Keratinocyte (primary cell): ENCODE data around the gene ZNF500. TPM values are rescaled to one million over a fixed set of nuclear protein-coding genes. Genes with fewer than 3 reads are reported as not detected.
"Not testable (repeated sequence)": the region's sequence is repeated elsewhere in the genome, so short reads cannot be mapped to it uniquely, and the experiment has no call there.

ENCODE experiments used
- DNase-seq: peaks from one replicate; pipeline ENCODE4 v3.0.0-alpha.2; 2011; ENCODE audit warnings: low read depth, missing footprints, low spot score
- FAIRE-seq: peaks from 2 replicates; lab custom pipeline; 2011; peaks lifted over from hg19 to GRCh38; lab: Jason Lieb, UNC
- H2AFZ ChIP-seq: 2 replicates; pipeline ENCODE4 v1.6.0; 2012; ENCODE audit warnings: low read length, control low read depth, inconsistent platforms; ENCODE audit not compliant: control insufficient read depth
- H3K27ac ChIP-seq: 2 replicates; pipeline ENCODE4 v1.5.1; 2011; ENCODE audit warnings: low read length; ENCODE audit not compliant: control insufficient read depth, insufficient read depth
- H3K27me3 ChIP-seq: 3 replicates; pipeline ENCODE4 v1.6.0; 2011; ENCODE audit warnings: low read length; ENCODE audit not compliant: control insufficient read depth, insufficient read depth; ENCODE audit errors: extremely low read depth
- H3K36me3 ChIP-seq, 2 experiments: 2 replicates in 1 of 2; 3 replicates in 1 of 2; pipeline ENCODE4 v1.5.1; 2011; ENCODE audit warnings: low read length in 2 of 2, mild to moderate bottlenecking in 1 of 2; ENCODE audit not compliant: control insufficient read depth in 2 of 2, insufficient read depth in 2 of 2; ENCODE audit errors: extremely low read depth in 1 of 2
- H3K4me1 ChIP-seq: 3 replicates; pipeline ENCODE4 v1.5.1; 2011; ENCODE audit warnings: low read length; ENCODE audit not compliant: control insufficient read depth, insufficient read depth; ENCODE audit errors: extremely low read depth
- H3K4me2 ChIP-seq: 3 replicates; pipeline ENCODE4 v1.6.0; 2011; ENCODE audit warnings: low read depth, low read length; ENCODE audit not compliant: control insufficient read depth, insufficient read depth; ENCODE audit errors: extremely low read depth
- H3K4me3 ChIP-seq, 3 experiments: fragments of 200-600 bp in 1 of 3; sonication (generic) in 1 of 3; 2 replicates in 2 of 3; 3 replicates in 1 of 3; pipeline ENCODE4 v1.5.1; 2011 to 2016; ENCODE audit warnings: low read length in 3 of 3, mild to moderate bottlenecking in 3 of 3, control low read depth in 2 of 3, inconsistent platforms in 1 of 3, low read depth in 1 of 3, mixed read lengths in 1 of 3, mixed run types in 1 of 3, moderate library complexity in 1 of 3; ENCODE audit not compliant: control insufficient read depth in 2 of 3, insufficient read depth in 2 of 3; ENCODE audit errors: extremely low read depth in 1 of 3
- H3K79me2 ChIP-seq: 2 replicates; pipeline ENCODE4 v1.6.0; 2012; ENCODE audit warnings: low read length; ENCODE audit not compliant: control insufficient read depth, insufficient read depth
- H3K9ac ChIP-seq: 3 replicates; pipeline ENCODE4 v1.6.0; 2011; ENCODE audit warnings: low read length; ENCODE audit not compliant: control insufficient read depth, insufficient read depth; ENCODE audit errors: extremely low read depth
- H3K9me1 ChIP-seq: 3 replicates; pipeline ENCODE4 v1.6.0; 2011; ENCODE audit warnings: low read length; ENCODE audit not compliant: control insufficient read depth, insufficient read depth; ENCODE audit errors: extremely low read depth
- H3K9me3 ChIP-seq: 2 replicates; pipeline ENCODE4 v1.5.1; 2012; ENCODE audit warnings: low read depth, low read length; ENCODE audit not compliant: control insufficient read depth
- H4K20me1 ChIP-seq: 3 replicates; pipeline ENCODE4 v1.6.0; 2011; ENCODE audit warnings: low read length; ENCODE audit not compliant: control insufficient read depth, insufficient read depth; ENCODE audit errors: extremely low read depth
- EZH2 ChIP-seq: IDR thresholded peaks from one replicate; pipeline ENCODE4 v1.6.1; 2012; ENCODE audit warnings: inconsistent platforms, mild to moderate bottlenecking, low read length, moderate library complexity
- dilution Hi-C: fragments of 300-500 bp; cut with MboI; formaldehyde crosslinking; loops from one replicate; pipeline ENCODE4 v1.7.0; 2020; ENCODE audit warnings: low sequenced_read_pairs; ENCODE audit not compliant: extremely low pct_ligation_motif_present
- polyA plus RNA-seq, 5 experiments: library from polyadenylated mRNA; depleted of rRNA in 3 of 5; stranded (reverse) in 3 of 5; stranded (forward) in 1 of 5; unstranded in 1 of 5; fragments of >200 nt; gene quantifications; 1 replicate in 1 of 5; 2 replicates in 3 of 5; 3 replicates in 1 of 5; pipeline versions ENCODE4 v1.2.1 to v1.2.3, GENCODE V29; 2011 to 2012; ENCODE audit warnings: missing spikeins in 2 of 5, low read depth in 1 of 5, low replicate concordance in 1 of 5
- TF ChIP-seq, protein P1 (sequence below), 3 experiments: IDR thresholded peaks in 1 of 3; conservative IDR thresholded peaks in 1 of 3; optimal IDR thresholded peaks in 1 of 3; 2 replicates in 2 of 3; 3 replicates in 1 of 3; pipeline versions ENCODE3 to v1.5.1; 2011; ENCODE audit warnings: low read length in 3 of 3, mild to moderate bottlenecking in 3 of 3, moderate library complexity in 2 of 3, control low read depth in 1 of 3, inconsistent platforms in 1 of 3; ENCODE audit not compliant: insufficient read depth in 2 of 3; ENCODE audit errors: extremely low read depth in 1 of 3

The ZNF500 gene
- polyA plus RNA-seq, 1 donor (not counting 4 experiments of a cell fraction or from before 2014, with no cell fraction given): 3.3 TPM

DNA sequence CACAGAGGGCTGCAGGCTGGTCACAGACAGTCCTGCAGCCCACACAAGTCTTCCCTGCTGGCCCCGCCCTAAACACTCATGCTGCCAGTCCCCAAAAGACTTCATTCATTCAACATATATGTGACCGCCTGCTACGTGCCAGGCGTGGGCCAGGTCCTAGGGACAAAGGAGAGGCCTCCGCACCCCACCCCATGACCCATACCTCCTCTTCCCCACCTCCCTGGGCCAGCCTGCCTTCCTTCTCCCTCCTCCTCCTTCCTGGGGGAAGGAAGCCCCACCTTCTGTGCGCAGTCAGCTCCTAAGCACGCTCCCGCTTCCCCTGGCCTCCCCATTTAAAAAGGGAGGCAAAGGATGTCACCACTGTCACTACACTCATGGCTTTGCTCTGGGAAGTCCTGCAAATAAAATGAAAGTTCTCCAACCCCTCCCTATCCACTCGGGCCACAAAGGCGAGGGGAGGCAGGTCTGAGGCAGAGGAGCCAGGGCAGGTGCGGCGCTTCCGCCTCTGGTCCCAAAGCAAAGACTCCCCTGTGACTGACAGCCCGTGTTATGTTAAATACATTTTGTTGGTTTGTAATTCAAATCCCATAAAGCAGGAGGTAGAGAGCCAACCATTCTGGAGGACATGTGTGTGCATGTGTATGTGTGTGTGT lies 23.6 kb downstream of the ZNF500 start:
- Histone ChIP-seq H4K20me1 (no peaks in the 10 kb centered on the region), H3K79me2 (no peaks in the 10 kb centered on the region), H3K36me3 (no peaks in the 10 kb centered on the region), H3K9me1 (no peaks in the 10 kb centered on the region), H2AFZ (peak overlapping the region; percentile 8), H3K27ac (no peak overlapping the region), H3K4me3 (peak overlapping the region in 2 of 3 experiments; percentile 10 to 11), H3K4me2 (peak overlapping the region; percentile 71), H3K9me3 (no peaks in the 10 kb centered on the region), H3K27me3 (no peaks in the 10 kb centered on the region), H3K9ac (no peak overlapping the region), H3K4me1 (peaks cover 11% of the 10 kb centered on the region)
- no peak for DNase-seq
- no peak for FAIRE-seq
- TF ChIP-seq, protein P1, sequence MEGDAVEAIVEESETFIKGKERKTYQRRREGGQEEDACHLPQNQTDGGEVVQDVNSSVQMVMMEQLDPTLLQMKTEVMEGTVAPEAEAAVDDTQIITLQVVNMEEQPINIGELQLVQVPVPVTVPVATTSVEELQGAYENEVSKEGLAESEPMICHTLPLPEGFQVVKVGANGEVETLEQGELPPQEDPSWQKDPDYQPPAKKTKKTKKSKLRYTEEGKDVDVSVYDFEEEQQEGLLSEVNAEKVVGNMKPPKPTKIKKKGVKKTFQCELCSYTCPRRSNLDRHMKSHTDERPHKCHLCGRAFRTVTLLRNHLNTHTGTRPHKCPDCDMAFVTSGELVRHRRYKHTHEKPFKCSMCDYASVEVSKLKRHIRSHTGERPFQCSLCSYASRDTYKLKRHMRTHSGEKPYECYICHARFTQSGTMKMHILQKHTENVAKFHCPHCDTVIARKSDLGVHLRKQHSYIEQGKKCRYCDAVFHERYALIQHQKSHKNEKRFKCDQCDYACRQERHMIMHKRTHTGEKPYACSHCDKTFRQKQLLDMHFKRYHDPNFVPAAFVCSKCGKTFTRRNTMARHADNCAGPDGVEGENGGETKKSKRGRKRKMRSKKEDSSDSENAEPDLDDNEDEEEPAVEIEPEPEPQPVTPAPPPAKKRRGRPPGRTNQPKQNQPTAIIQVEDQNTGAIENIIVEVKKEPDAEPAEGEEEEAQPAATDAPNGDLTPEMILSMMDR (optimal IDR thresholded peaks at IDR 0.05 in 1 of 3, IDR thresholded peaks at IDR 0.05 in 1 of 3, conservative IDR thresholded peaks at IDR 0.05 in 1 of 3; ENCODE audit: extremely low read depth in 1 of 3, insufficient read depth in 2 of 3, low read length in 3 of 3): no peak
- no peak for TF ChIP-seq EZH2
- dilution Hi-C loops: no loop called here

DNA sequence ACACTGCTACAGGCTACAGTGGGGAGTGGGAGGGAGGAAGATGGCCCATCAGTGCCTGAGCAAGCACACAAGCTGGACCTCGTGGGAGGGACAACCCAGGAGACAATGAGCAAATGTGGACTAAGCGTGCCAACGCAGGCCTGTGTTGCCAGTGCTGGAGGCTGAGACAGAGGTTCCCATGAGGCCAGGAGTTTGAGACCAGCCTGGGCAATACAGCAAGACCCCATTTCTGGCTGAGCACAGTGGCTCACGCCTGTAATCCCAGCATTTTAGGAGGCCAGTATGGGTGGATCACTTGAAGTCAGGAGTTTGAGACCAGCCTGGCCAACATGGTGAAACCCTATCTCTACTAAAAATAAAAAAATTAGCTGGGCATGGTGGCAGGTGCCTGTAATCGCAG lies 28.6 kb downstream of the ZNF500 start:
- dilution Hi-C loops, H3K27ac ChIP-seq, FAIRE-seq: not testable (repeated sequence)

DNA sequence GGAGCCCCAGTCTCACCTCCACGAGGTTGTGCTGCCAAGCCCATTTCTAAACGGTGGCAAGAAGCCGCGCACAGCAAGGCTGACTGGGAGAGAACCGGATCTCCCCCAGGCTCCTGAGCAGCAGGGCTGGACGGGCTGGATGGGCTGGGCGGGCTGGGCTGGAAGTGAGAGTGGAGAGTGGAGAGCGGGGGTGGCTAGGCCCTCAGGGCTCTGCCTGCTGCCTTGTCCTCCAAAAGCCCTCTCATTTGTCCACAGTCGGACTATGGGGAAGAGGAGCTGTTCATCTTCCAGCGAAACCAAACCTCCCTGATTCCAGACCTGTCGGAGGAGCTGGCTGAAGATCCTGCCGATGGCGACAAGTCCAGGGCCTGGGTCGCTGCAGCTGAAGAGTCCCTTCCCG lies 29.4 kb downstream of the ZNF500 start:
- dilution Hi-C loops: no loop called here
- TF ChIP-seq, protein P1 (optimal IDR thresholded peaks at IDR 0.05 in 1 of 3, IDR thresholded peaks at IDR 0.05 in 1 of 3, conservative IDR thresholded peaks at IDR 0.05 in 1 of 3; ENCODE audit: extremely low read depth in 1 of 3, insufficient read depth in 2 of 3, low read length in 3 of 3): no peak
- TF ChIP-seq EZH2: no peak
- H4K20me1 ChIP-seq: no peaks in the 10 kb centered on the region
- H3K9ac ChIP-seq: no peak overlapping the region
- H3K36me3 ChIP-seq: no peaks in the 10 kb centered on the region
- H3K4me2 ChIP-seq: no peak overlapping the region
- no peak overlapping the region for H2AFZ ChIP-seq
- H3K27me3 ChIP-seq: peaks cover 3% of the 10 kb centered on the region
- no peak overlapping the region for H3K4me3 ChIP-seq
- no peaks in the 10 kb centered on the region for H3K9me3 ChIP-seq
- no peak for FAIRE-seq
- H3K79me2 ChIP-seq: peaks cover 12% of the 10 kb centered on the region
- peaks cover 5% of the 10 kb centered on the region for H3K4me1 ChIP-seq
- H3K9me1 ChIP-seq: no peaks in the 10 kb centered on the region
- no peak for DNase-seq
- H3K27ac ChIP-seq: no peak overlapping the region

More for the DNA sequence above, 28.6 kb downstream of the ZNF500 start:
- H3K27me3 ChIP-seq, H3K4me3 ChIP-seq, H3K4me2 ChIP-seq, H4K20me1 ChIP-seq, H3K9me1 ChIP-seq, H3K9ac ChIP-seq, DNase-seq, H2AFZ ChIP-seq, H3K79me2 ChIP-seq, H3K9me3 ChIP-seq, H3K36me3 ChIP-seq: not testable (repeated sequence)
- H3K4me1 ChIP-seq: peaks cover 12% of the 10 kb centered on the region
